ENCODE measurements around the gene SIPA1L3. TPM values are rescaled to one million over a fixed set of nuclear protein-coding genes. Genes with fewer than 3 reads are reported as not detected.

SIPA1L3 gene
- total and polyA plus RNA-seq, 2 experiments from 2014 or later: 15.7 to 54.1 TPM

GRCh38 chr19:38023671-38024541 is 116.9 kb downstream of the SIPA1L3 start:
- no peak overlapping the region for H3K4me3 Mint-ChIP-seq
- H3K27ac ChIP-seq (ENCODE audit: low read depth): peak overlapping the region; percentile 91
- TF ChIP-seq STAT1 (IDR thresholded peaks at IDR 0.05; ENCODE audit: unreplicated experiment) (no peak), REST (IDR thresholded peaks at IDR 0.05; ENCODE audit: unreplicated experiment) (no peak), NANOG (IDR thresholded peaks at IDR 0.05; ENCODE audit: borderline replicate concordance) (no peak), ZNF114 (CRISPR knock-in tag; IDR thresholded peaks at IDR 0.05) (no peak)
- DNase-seq (ENCODE audit: low spot score) (no peak), ATAC-seq (no peak)
- H3K27me3 Mint-ChIP-seq (ENCODE audit: insufficient read depth, low read depth, poor library complexity): peaks cover 12% of the 10 kb centered on the region
- no peaks in the 10 kb centered on the region for H3K36me3 ChIP-seq (ENCODE audit: insufficient read depth)
- H3K4me1 ChIP-seq (ENCODE audit: insufficient read depth): peaks cover 11% of the 10 kb centered on the region
- H4K20me1 ChIP-seq (replicated peaks; ENCODE audit: insufficient read depth): peaks cover 12% of the 10 kb centered on the region
- H2AFZ ChIP-seq: no peak overlapping the region
- peak overlapping the region; percentile 72; the same call in 1 of the 2 replicates for H3K27ac Mint-ChIP-seq
- no peaks in the 10 kb centered on the region for H3K27me3 ChIP-seq (ENCODE audit: insufficient read depth)
- H3K4me3 ChIP-seq: no peak overlapping the region
- peaks cover 27% of the 10 kb centered on the region for H3K4me1 Mint-ChIP-seq
- H3K9me2 ChIP-seq (ENCODE audit: insufficient read depth): no peaks in the 10 kb centered on the region
- H3K9me3 Mint-ChIP-seq: no peaks in the 10 kb centered on the region
- no peak overlapping the region for H3K4me2 ChIP-seq
- no peaks in the 10 kb centered on the region for H3K36me3 Mint-ChIP-seq (ENCODE audit: low read depth)
- H3F3A ChIP-seq (replicated peaks; ENCODE audit: low read depth): peaks cover 13% of the 10 kb centered on the region; the same call in 1 of the 2 replicates
- H3K79me2 ChIP-seq (replicated peaks; ENCODE audit: insufficient read depth): peaks cover 37% of the 10 kb centered on the region

- ATAC-seq (peak; percentile 94), DNase-seq (ENCODE audit: low spot score) (peak; percentile 87)
- H3K4me1 Mint-ChIP-seq: peaks cover 26% of the 10 kb centered on the region
- Histone ChIP-seq H3K4me3 (no peak overlapping the region), H3F3A (replicated peaks; ENCODE audit: low read depth) (peaks cover 13% of the 10 kb centered on the region; the same call in 1 of the 2 replicates), H3K9me2 (ENCODE audit: insufficient read depth) (no peaks in the 10 kb centered on the region), H3K27me3 (ENCODE audit: insufficient read depth) (no peaks in the 10 kb centered on the region), H2AFZ (no peak overlapping the region), H3K27ac (ENCODE audit: low read depth) (peak overlapping the region; percentile 91), H3K79me2 (replicated peaks; ENCODE audit: insufficient read depth) (peaks cover 33% of the 10 kb centered on the region), H3K4me2 (0 out of 2 replicates have a peak overlapping the region, but pooled peaks have one; percentile 10), H3K36me3 (ENCODE audit: insufficient read depth) (no peaks in the 10 kb centered on the region), H4K20me1 (replicated peaks; ENCODE audit: insufficient read depth) (peaks cover 8% of the 10 kb centered on the region), H3K4me1 (ENCODE audit: insufficient read depth) (peaks cover 11% of the 10 kb centered on the region)
- no peak overlapping the region for H3K4me3 Mint-ChIP-seq
- no peaks in the 10 kb centered on the region for H3K9me3 Mint-ChIP-seq
- H3K36me3 Mint-ChIP-seq (ENCODE audit: low read depth): peaks cover 5% of the 10 kb centered on the region; the same call in 2 of the 3 replicates
- peak overlapping the region; percentile 57 for H3K27ac Mint-ChIP-seq
- H3K27me3 Mint-ChIP-seq (ENCODE audit: insufficient read depth, low read depth, poor library complexity): peaks cover 8% of the 10 kb centered on the region
- TF ChIP-seq ETS1 (IDR thresholded peaks at IDR 0.05) (no peak), JUNB (IDR thresholded peaks at IDR 0.05; ENCODE audit: unreplicated experiment) (no peak), CREB1 (CRISPR knock-in tag; IDR thresholded peaks at IDR 0.05; ENCODE audit: low read depth) (no peak), ZNF462 (CRISPR knock-in tag; IDR thresholded peaks at IDR 0.05) (no peak)
Observed at GRCh38 chr19:38024992-38025908, 118.2 kb downstream of the SIPA1L3 start.

Measured in GM23338 (cell line).